HEK293 (cell line): ENCODE data around the gene FAM227B.

Source experiments
- BCL11A ChIP-seq: fragments of 450-650 bp; formaldehyde crosslinking; IDR thresholded peaks from 2 replicates; pipeline ENCODE4 v1.5.1; 2016; ENCODE audit warnings: low read depth, missing biosample characterization, missing genetic modification characterization
- BCL6B ChIP-seq: fragments of 450-650 bp; formaldehyde crosslinking; IDR thresholded peaks from 2 replicates; pipeline ENCODE4 v1.5.1; 2017; ENCODE audit warnings: missing biosample characterization, missing genetic modification characterization
- CTCF ChIP-seq: fragments of 450-650 bp; formaldehyde crosslinking; IDR thresholded peaks from 2 replicates; pipeline ENCODE4 v1.5.1; 2016; ENCODE audit warnings: missing biosample characterization, missing genetic modification characterization
- EGR2 ChIP-seq: fragments of 450-650 bp; formaldehyde crosslinking; IDR thresholded peaks from 2 replicates; pipeline ENCODE4 v1.5.1; 2016; ENCODE audit warnings: low read depth, missing biosample characterization, missing genetic modification characterization
- GLI2 ChIP-seq: fragments of 450-650 bp; formaldehyde crosslinking; IDR thresholded peaks from 2 replicates; pipeline ENCODE4; 2017; ENCODE audit warnings: missing biosample characterization, missing genetic modification characterization, low read depth, borderline replicate concordance
- GLI4 ChIP-seq: fragments of 450-650 bp; formaldehyde crosslinking; IDR thresholded peaks from 2 replicates; pipeline ENCODE4 v1.5.1; 2016; ENCODE audit warnings: missing biosample characterization, missing genetic modification characterization
- GLIS1 ChIP-seq: fragments of 450-650 bp; formaldehyde crosslinking; IDR thresholded peaks from 2 replicates; pipeline ENCODE4 v1.5.1; 2016; ENCODE audit warnings: missing biosample characterization, missing genetic modification characterization
- OVOL3 ChIP-seq: fragments of 450-650 bp; formaldehyde crosslinking; IDR thresholded peaks from 2 replicates; pipeline ENCODE4 v1.5.1; 2016; ENCODE audit warnings: missing biosample characterization, missing genetic modification characterization
- REPIN1 ChIP-seq: fragments of 450-650 bp; formaldehyde crosslinking; IDR thresholded peaks from 2 replicates; pipeline ENCODE4 v1.5.1; 2017; ENCODE audit warnings: missing biosample characterization, missing genetic modification characterization, low read depth
- SCRT1 ChIP-seq: fragments of 450-650 bp; formaldehyde crosslinking; IDR thresholded peaks from 2 replicates; pipeline ENCODE4 v1.5.1; 2016; ENCODE audit warnings: missing biosample characterization, missing genetic modification characterization, borderline replicate concordance
- TCF7L2 ChIP-seq: IDR thresholded peaks from 2 replicates; pipeline ENCODE4 v1.6.1; 2011; ENCODE audit warnings: low read depth, mild to moderate bottlenecking, inconsistent platforms, low read length, moderate library complexity, borderline replicate concordance
- YY1 ChIP-seq: fragments of 450-650 bp; formaldehyde crosslinking; IDR thresholded peaks from 2 replicates; pipeline ENCODE4 v1.5.1; 2018; ENCODE audit warnings: missing biosample characterization, missing genetic modification characterization
- ZBTB1 ChIP-seq: fragments of 450-650 bp; formaldehyde crosslinking; IDR thresholded peaks from 2 replicates; pipeline ENCODE4 v1.5.1; 2016; ENCODE audit warnings: missing biosample characterization, missing genetic modification characterization
- ZBTB11 ChIP-seq: fragments of 450-650 bp; formaldehyde crosslinking; conservative IDR thresholded peaks from 2 replicates; pipeline ENCODE4 v1.5.1; 2016; ENCODE audit warnings: low read depth, missing biosample characterization, missing genetic modification characterization
- ZBTB8A ChIP-seq: fragments of 450-650 bp; formaldehyde crosslinking; IDR thresholded peaks from 2 replicates; pipeline ENCODE4 v1.5.1; 2016; ENCODE audit warnings: missing biosample characterization, missing genetic modification characterization
- ZFP69B ChIP-seq: fragments of 450-650 bp; formaldehyde crosslinking; IDR thresholded peaks from 2 replicates; pipeline ENCODE4 v1.5.1; 2016; ENCODE audit warnings: missing biosample characterization, missing genetic modification characterization
- ZNF112 ChIP-seq: fragments of 450-650 bp; formaldehyde crosslinking; IDR thresholded peaks from 2 replicates; pipeline ENCODE4 v1.5.0; 2017; ENCODE audit warnings: missing biosample characterization, missing genetic modification characterization
- ZNF114 ChIP-seq: fragments of 450-650 bp; formaldehyde crosslinking; IDR thresholded peaks from 2 replicates; pipeline ENCODE4 v1.5.0; 2017; ENCODE audit warnings: missing biosample characterization, missing genetic modification characterization
- ZNF2 ChIP-seq: fragments of 450-650 bp; formaldehyde crosslinking; IDR thresholded peaks from 2 replicates; pipeline ENCODE4 v1.5.1; 2016; ENCODE audit warnings: missing biosample characterization, missing genetic modification characterization
- ZNF202 ChIP-seq: fragments of 450-650 bp; formaldehyde crosslinking; IDR thresholded peaks from 2 replicates; pipeline ENCODE4 v1.5.1; 2016; ENCODE audit warnings: missing biosample characterization, missing genetic modification characterization, borderline replicate concordance
- ZNF239 ChIP-seq: fragments of 450-650 bp; formaldehyde crosslinking; IDR thresholded peaks from 2 replicates; pipeline ENCODE4 v1.5.1; 2016; ENCODE audit warnings: missing biosample characterization, missing genetic modification characterization
- ZNF24 ChIP-seq: fragments of 450-650 bp; formaldehyde crosslinking; IDR thresholded peaks from 2 replicates; pipeline ENCODE4 v1.5.1; 2016; ENCODE audit warnings: missing biosample characterization, missing genetic modification characterization
- ZNF248 ChIP-seq: fragments of 450-650 bp; formaldehyde crosslinking; IDR thresholded peaks from 2 replicates; pipeline ENCODE4 v1.5.1; 2017; ENCODE audit warnings: missing biosample characterization, missing genetic modification characterization
- ZNF354C ChIP-seq: fragments of 450-650 bp; formaldehyde crosslinking; IDR thresholded peaks from 2 replicates; pipeline ENCODE4 v1.5.1; 2016; ENCODE audit warnings: missing biosample characterization, missing genetic modification characterization, low read depth, borderline replicate concordance
- ZNF362 ChIP-seq: fragments of 450-650 bp; formaldehyde crosslinking; IDR thresholded peaks from 2 replicates; pipeline ENCODE4 v1.5.1; 2016; ENCODE audit warnings: missing biosample characterization, missing genetic modification characterization
- ZNF391 ChIP-seq: fragments of 450-650 bp; formaldehyde crosslinking; IDR thresholded peaks from 2 replicates; pipeline ENCODE4 v1.5.1; 2016; ENCODE audit warnings: low read depth, missing biosample characterization, missing genetic modification characterization, borderline replicate concordance
- ZNF501 ChIP-seq: fragments of 450-650 bp; formaldehyde crosslinking; IDR thresholded peaks from 2 replicates; pipeline ENCODE4 v1.5.1; 2016; ENCODE audit warnings: missing biosample characterization, missing genetic modification characterization
- ZNF510 ChIP-seq: fragments of 450-650 bp; formaldehyde crosslinking; IDR thresholded peaks from 2 replicates; pipeline ENCODE4 v1.5.1; 2018; ENCODE audit warnings: mild to moderate bottlenecking, missing genetic modification characterization, missing biosample characterization; ENCODE audit not compliant: insufficient replicate concordance
- ZNF580 ChIP-seq: fragments of 450-650 bp; formaldehyde crosslinking; IDR thresholded peaks from 2 replicates; pipeline ENCODE4 v1.5.1; 2016; ENCODE audit warnings: missing biosample characterization, missing genetic modification characterization
- ZNF660 ChIP-seq: fragments of 450-650 bp; IDR thresholded peaks from 2 replicates; pipeline ENCODE4 v1.5.1; 2018; ENCODE audit warnings: missing biosample characterization, mild to moderate bottlenecking, missing genetic modification characterization
- ZNF701 ChIP-seq: fragments of 450-650 bp; formaldehyde crosslinking; IDR thresholded peaks from 2 replicates; pipeline ENCODE4 v1.5.1; 2016; ENCODE audit warnings: missing biosample characterization, missing genetic modification characterization
- ZNF707 ChIP-seq: fragments of 450-650 bp; formaldehyde crosslinking; IDR thresholded peaks from 2 replicates; pipeline ENCODE4 v1.5.1; 2016; ENCODE audit warnings: missing biosample characterization, missing genetic modification characterization
- ZSCAN30 ChIP-seq: fragments of 450-650 bp; IDR thresholded peaks from 2 replicates; pipeline ENCODE4 v1.5.1; 2018; ENCODE audit warnings: missing biosample characterization, mild to moderate bottlenecking, missing genetic modification characterization, moderate library complexity

FAM227B gene

GRCh38 chr15:49620658-49621368 is at the start of gene FAM227B, which contains the start of gene DTWD1 (continued):
- TF ChIP-seq GLI2 (tag by site-specific recombination) (no peak), CTCF (tag by site-specific recombination) (peak; percentile 61; the same call in 1 of the 2 replicates), ZNF24 (tag by site-specific recombination) (peak; percentile 83), GLI4 (tag by site-specific recombination) (peak; percentile 88; the same call in 1 of the 2 replicates), ZNF239 (0 out of 2 replicates have a peak, but pooled peaks have one; percentile 38), ZNF362 (tag by site-specific recombination) (peak; percentile 87), ZNF248 (no peak), ZNF707 (tag by site-specific recombination) (peak; percentile 43; the same call in 1 of the 2 replicates), ZNF202 (no peak), ZNF391 (tag by site-specific recombination) (peak; percentile 35; the same call in 1 of the 2 replicates), EGR2 (tag by site-specific recombination) (no peak), TCF7L2 (no peak), YY1 (tag by site-specific recombination) (peak; percentile 70; the same call in 1 of the 2 replicates), ZBTB1 (tag by site-specific recombination) (peak; percentile 89; the same call in 1 of the 2 replicates), BCL11A (tag by site-specific recombination) (no peak), ZNF112 (tag by site-specific recombination) (no peak), ZBTB11 (tag by site-specific recombination) (peak; percentile 99), ZNF580 (tag by site-specific recombination) (peak; percentile 63; the same call in 1 of the 2 replicates), SCRT1 (tag by site-specific recombination) (peak; percentile 97), GLIS1 (tag by site-specific recombination) (peak; percentile 64), REPIN1 (tag by site-specific recombination) (0 out of 2 replicates have a peak, but pooled peaks have one; percentile 36), ZSCAN30 (tag by site-specific recombination) (peak; percentile 97), ZNF2 (peak; percentile 85), ZNF501 (peak; percentile 95), BCL6B (tag by site-specific recombination) (no peak), OVOL3 (tag by site-specific recombination) (peak; percentile 73; the same call in 1 of the 2 replicates), ZNF701 (no peak), ZNF510 (tag by site-specific recombination) (no peak), ZNF354C (tag by site-specific recombination) (no peak), ZBTB8A (0 out of 2 replicates have a peak, but pooled peaks have one; percentile 15), ZNF114 (tag by site-specific recombination) (no peak), ZNF660 (peak; percentile 97), ZFP69B (peak; percentile 75)
